Endometrial microvascular endothelial cells (primary cell): ENCODE measurements around the gene CHMP6. TPM values are rescaled to one million over a fixed set of nuclear protein-coding genes. Genes with fewer than 3 reads are reported as not detected.

Experiments
- in situ Hi-C: cut with HindIII; loops from 2 replicates; pipeline ENCODE4 v1.10.0; 2017; ENCODE audit warnings: low sequenced_read_pairs, low pct_unique_long_range_greater_than_20kb; ENCODE audit errors: inconsistent ontology term
- total RNA-seq: library from RNA; depleted of rRNA; stranded (reverse); fragments of >200 nt; gene quantifications from one replicate; pipeline ENCODE4 v1.2.3, GENCODE V29; 2015; ENCODE audit errors: inconsistent ontology term

Gene CHMP6
- total RNA-seq, 1 donor from 2014 or later, result 48.1 TPM

DNA sequence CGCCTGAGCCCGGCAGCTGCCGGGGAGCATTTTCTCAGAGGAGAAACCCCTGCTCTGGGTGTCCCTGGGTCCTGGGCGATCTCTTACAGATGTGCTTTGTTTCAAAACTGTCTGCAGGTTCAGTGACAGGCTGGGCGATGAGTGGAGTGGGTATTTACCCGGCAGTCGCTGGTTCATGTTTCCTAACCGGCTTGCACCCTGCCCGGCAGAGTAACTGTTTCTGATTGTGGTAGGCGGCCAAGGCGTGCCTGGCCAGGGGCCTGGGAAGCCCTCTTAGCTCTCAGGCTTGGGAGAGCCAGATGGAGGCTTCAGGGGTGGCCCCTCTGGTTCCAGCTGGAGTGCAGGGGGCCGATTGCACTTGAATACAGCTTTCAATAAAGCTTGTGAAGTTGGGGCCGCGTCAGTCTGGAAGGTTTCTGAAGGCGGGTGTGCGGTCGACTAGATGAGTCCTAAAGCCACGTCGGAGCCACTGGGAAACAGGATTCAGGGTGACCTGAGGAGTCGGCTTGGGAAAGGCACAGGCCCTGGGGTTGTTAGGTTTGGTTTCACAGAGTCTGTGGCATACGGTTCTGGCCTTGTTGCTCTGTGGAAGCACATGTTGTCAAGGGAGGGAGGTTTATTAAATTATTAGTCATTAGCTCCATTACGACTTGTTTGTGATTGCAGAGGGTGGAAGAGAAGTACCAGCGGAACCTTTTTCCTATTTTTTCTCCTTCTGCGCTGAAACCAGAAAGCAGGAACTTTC, 44.7 kb downstream of the CHMP6 start:
- in situ Hi-C loops, result no loop called here

DNA sequence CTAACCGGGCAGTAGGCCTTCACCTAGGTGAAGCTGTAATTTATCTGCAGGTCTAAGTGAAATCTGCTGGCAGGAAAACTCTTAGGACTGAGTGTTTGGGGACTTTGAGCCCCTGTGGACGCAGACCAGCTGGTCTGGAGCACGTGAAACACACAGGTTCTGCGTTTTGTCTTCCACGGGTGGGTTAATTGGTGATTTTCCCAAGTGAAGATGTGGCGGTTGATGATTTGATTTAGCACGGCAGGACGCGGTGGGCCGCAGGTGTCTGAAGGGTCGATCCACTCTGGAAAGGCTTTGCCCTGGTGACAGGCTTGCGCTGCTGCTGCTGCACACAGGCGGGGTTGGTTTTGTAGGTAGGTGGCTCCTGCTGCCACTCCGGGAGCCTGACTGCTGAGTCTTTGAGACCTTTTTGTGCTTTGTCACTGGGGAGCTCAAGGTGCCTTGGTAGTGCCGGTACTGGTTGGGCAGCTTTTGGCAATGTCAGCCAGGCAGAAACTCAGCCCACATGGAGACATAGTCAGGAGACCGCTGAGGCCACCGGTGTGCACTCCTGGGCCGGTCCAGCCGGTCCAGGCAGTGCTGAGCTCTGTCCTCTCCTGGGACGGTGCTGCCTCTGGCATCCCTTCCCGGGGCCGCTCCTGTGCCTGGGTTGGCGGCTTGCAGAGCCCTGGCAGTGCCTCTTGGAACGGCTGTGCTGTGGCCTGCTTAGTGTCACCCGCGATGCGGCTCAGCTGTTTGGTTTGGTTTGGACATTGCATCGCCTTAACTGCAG, 45.6 kb downstream of the CHMP6 start:
- in situ Hi-C loops, result no loop called here

DNA sequence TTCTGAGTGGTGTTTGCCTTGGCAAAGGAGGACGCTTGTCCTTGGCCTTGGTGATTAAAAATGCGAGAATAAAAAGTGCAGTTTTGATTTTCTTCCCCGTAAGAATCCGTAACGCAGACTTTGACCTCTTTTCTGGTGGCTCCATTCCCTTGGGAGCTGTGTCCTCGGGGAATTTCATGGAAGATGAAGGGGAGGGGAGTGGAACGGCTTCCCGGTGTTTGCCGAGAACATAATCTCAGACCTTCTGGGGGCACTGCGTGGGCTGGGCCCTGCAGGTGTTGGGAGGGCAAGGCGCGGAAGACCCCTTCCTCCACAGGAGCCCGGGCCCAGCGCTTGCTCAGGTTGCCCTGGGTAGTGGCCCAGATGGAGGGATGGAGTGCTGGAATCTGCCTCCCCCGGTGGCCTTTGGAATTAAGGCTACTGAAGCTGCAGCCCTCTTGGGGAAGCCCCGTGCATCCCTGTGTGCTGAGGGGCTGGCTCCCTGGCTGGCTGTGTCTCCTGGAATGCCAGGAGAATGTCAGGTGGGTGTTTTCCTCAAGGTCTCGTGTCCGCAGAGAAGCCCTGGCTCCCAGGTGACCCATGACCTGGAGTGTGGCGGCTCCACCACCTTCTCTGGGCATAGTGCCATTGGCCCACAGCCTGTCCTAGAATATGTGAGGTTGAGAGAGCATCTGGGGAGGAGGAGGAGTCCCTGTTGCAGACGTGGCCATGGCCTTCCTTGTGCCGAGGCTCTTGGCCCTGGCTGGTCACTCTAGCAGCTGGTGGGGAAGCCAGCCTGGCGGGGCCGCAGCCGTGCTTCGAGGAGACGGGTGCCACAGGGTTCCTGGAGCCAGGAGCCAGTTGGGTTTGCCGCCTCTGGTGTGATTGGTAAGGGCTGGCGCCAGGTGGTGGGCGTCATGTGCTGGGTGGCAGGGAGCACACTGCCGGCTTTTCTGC, 46.4 kb downstream of the CHMP6 start:
- in situ Hi-C loops, result no loop called here

DNA sequence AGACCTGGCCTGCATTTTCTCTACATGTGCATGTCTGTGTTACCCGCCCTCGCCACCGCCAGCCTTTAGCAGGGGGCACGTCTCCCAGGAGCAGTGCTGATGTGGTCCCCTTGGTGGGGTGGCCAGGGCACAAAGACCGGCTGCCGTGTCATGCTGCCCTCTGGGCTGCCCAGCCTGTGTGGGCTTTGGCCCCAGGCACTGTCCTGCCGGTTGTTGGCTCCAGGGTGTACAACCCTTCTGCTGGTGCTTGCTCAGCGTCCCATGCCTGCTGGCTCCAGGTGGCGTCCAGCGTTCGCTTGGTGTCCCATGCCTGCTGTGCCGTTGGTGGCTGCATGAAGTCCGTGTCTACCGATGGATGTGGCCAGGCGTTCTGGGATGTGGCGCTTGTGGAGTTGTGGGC, 47.5 kb downstream of the CHMP6 start:
- in situ Hi-C loops, result no loop called here

DNA sequence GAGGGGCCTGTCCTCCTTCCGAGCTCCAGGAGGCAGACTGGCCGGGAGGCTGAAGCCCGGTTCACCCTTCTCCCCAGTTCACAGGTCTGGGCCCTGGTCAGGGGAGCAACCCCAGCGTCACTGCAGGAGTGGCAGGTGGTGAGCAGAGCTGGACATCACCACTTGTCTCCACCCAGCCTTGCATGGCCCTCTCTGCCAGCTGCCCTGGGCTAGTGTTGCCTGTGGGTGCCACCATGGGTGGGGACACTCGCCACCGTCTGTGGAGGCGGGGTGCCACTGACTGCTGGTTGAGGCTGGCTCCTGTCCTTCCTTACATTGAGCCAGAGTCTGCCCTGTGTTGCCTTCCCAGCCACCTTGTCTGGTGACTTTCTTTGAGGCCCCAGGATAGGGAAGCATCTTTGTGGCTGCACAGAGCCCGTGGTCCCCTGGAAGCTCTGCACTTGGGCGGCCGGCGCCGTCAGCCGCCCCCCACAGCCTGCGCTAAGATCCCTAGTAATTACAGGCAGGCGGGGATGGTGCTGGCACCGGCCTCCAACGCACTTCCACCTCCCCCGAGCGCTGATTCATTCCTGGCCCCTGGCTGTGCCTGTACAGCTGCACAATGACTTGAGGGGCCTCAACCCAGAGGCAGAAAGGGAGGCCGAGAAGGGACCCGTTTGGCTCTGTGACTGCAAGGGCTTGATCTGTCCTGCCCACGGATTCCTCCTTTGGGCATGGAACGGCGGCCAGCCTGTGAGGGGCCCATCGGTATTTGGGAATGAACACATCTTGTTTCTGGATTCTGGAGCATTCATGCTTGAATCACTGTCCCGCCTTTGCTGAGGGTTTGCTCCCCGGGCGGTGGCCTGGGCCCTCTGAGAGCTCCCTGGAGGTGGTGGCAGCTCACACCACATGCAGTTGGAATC, 48.5 kb downstream of the CHMP6 start:
- in situ Hi-C loops, result no loop called here

DNA sequence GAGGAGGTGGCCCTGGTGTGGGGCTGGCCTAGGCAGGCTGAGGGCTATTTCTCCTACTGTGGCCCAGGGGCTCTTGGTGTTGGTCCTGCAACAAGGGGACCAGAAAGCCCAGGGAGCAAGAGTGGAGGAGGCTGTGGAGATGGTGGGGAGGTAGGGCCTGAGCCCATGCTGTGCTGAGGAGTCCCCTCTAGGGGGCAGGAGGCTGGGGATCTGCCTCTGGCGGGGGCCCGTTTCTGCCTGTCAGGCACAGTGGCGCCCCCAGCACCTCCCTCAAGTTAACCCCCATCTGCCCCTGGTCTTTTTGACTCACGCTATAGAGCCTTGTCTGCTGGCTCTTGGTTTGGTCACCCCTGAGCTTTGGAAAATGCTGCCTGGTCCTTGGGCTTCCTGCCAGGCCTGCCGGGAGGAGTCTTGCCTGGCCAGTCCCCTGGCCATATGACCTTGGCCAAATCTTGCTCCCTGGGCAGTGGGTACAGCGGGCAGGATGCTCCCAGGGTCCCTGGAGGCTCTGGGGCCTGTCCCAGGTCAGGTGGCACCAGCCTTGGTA, 49.2 kb downstream of the CHMP6 start:
- in situ Hi-C loops, result no loop called here

DNA sequence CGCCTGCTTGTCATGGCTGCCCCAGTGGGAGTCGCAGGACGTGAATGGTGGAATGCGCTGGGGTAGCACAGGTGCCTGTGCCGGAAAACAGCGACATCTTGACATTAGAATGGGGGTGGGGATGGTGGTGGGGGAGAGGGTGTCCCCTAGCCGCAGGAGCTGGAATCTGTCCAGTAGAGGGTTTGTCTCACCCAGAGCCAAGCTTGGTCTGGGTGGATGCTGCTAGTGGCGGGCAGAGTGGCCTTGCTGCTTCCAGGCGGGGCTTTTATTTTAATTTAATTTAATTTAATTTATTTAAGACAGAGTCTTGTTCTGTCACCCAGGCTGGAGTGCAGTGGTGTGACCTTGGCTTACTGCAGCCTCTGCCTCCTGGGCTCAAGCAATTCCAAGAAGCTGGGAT, 51.0 kb downstream of the CHMP6 start:
- in situ Hi-C loops, result no loop called here

DNA sequence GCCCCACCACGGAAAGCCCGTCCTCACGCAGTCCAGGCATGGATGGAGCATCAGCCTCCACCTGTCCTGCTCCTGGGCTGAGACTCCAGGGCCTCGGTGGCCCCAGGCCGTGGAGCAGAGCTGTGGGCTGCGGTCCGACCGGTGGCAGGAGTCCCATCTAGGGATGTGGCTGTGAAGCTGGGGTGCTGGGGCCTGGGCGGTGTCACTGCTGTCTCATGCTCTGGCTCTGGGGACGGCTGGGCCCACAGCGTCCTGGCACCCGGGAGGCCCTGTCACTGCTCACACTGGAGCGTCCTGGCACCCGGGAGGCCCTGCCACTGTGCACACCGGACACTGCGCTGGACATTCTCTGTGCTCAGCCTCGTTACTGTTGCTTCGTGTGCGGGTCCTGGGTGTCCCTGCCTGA, 51.7 kb downstream of the CHMP6 start:
- in situ Hi-C loops, result no loop called here

DNA sequence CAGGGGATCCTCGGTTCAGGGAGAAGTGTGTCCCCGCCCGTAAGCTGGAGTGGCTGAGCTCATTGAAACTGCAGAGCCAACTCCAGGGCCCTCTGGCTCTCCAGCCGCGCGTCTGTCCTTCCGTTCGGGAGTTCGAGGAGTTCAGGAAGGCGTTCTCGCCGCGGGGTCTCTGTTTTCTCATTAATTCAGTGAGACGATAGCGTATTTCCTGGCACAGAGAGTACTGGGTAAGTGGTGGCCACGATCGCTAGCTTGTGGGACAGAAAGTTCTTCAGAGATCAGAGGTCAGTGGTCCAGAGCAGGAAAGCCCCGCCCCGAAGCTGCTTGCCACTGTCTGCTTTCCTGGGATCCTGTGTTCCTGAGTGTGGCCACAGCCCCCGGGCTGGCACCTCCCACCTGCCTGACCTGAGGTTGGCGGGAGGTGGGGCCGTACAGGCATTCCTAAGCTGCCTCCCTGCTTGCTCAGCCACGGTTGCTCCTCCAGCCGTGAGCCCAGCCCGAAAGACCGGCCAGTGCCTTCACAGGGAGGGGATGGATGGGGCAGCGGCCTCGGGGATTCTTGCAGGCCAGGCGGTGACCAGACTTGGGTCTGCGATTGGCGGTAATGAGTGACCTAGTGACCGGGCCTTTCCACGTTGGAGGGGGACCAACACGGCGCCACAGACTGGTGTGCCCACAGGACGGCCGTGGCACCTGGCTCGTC, 52.2 kb downstream of the CHMP6 start:
- in situ Hi-C loops, result no loop called here

DNA sequence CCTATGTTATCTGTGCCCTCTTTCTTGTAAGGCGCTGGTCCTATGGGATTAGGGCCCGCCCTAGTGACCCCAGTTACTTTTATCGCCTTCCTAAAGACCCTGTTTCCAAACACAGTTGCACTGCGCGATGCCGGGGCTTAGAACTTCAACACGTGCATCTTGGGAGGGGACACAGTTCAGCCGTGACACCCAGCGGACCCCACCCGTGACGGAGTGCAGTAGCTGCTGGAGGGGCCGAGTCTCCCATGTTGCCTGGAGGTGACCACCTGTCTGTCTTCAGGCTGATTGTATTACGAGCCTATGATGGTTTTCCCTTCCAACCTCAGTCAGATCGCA, 52.8 kb downstream of the CHMP6 start:
- in situ Hi-C loops, result no loop called here

DNA sequence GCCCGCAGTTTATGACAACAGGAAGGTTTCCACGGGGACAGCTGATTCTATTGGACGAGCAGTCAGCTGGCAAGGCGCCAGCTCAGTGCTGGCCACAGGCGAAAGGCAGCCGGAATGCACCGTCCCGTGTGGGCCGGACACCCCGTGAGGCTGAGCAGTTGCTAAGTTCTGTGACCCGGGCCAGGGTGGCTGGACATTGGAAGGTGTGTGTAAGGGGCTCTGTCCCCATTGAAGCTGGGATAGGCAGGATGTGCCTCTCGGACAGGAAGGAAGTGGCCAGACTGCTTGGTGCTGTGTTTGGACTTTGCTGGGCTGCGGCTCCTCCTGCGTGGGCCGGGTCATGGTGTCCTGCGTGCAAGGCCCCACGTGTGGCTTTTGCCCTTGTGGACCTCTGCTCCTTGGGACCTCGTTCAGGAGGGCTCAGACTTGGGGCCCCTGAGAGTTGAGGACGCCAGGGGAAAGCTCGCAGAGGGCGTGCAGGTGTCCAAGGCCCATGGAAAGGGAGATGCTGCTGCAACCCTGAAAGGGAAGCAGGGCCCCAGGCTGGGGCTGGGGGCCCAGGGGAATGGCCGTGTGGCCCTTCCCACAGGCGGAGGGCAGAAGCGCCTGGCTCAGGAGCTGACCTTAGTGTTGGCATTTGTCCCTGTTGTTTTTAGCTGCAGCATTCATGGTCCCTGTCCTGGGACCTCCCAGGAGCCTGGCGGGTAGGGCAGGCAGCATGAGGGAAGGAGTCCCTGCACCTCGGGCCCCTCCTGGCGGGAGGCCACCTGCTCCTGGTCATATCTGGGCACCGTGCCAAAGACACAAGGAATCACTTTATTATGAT, 53.3 kb downstream of the CHMP6 start:
- in situ Hi-C loops, result no loop called here

DNA sequence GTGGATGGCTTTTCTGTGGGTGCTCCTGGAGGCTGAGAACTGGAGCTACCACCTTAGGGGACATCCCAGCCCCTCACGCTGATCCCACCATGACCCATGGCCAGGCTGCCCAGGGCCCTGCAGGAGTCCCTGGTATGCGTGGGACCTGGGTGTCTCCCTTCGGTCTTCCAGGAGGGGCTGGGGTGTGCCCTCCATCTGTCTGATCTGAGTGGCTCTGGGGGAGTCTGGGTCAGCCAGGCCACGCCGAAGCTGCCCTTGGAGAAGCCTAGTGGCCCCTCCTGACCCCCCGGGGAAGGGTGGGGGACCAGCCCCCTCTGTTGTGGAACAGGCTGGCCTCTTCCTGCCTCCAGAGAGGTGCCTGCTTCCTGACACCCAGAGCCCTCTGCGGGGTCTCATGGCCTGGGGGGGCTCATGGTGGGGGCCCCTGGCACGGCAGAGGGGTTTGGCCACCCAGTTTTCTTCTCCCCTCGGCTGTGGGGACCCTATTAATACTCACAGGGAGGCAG, 54.0 kb downstream of the CHMP6 start:
- in situ Hi-C loops, result no loop called here

DNA sequence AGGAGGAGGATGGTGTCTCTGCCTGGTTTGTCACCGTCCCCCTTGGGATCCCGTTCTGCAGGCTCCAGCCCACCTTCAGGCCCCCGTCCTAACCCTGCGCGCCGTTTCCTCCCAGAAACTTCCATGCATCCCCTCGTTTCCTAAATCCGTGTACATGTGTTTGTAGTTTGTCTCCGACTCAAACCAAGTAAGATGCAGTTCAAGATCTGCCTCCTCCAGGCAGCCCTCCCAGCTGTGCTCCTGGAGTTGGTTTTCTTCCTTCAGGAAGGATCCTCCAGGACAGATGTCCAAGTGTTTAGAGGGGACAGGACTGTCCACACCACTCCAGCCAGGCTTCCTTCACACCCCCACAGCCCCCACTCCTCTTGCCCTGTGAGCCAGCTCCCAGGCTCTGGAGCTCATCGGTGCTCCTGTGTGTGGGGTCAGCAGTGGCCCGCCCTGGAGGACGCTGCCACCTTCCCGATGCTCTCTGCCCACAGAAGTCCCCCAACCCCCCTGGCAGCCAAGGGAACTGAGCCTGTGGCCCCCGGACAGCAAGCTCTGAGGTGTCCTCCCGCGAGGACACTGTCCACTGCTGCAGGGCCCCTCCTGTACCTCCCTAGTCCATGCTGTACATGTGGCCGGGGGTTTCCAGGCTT, 54.6 kb downstream of the CHMP6 start:
- in situ Hi-C loops, result no loop called here

DNA sequence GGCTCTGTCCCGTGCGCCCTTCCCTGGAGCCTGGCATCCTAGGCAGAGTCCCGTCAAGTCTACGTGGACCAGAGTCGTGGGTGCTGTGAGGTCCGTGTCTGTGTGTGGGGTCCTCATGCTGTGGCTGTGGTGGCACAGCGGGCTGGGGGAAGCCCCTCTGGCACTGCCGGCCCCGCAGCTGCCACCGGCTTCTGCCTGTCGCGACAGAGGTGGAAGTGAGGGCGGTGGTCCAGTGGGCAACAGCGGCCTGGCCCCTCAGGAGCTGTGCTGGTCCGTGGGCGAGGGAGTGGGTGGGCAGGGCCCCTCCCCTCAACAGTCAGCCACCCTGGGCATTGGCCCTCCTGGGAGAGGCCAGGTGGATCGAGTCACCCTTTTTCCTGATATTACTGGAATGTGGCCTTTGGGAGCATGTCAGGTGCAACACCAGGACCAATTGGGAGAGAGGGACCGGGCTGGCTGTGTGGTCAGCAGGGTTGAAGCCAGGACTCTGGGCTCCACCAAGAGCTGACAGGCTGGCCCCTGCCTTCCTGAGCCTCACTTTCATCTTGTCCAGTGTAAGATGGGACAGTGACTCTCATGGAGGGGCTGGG, 55.2 kb downstream of the CHMP6 start:
- in situ Hi-C loops, result no loop called here

DNA sequence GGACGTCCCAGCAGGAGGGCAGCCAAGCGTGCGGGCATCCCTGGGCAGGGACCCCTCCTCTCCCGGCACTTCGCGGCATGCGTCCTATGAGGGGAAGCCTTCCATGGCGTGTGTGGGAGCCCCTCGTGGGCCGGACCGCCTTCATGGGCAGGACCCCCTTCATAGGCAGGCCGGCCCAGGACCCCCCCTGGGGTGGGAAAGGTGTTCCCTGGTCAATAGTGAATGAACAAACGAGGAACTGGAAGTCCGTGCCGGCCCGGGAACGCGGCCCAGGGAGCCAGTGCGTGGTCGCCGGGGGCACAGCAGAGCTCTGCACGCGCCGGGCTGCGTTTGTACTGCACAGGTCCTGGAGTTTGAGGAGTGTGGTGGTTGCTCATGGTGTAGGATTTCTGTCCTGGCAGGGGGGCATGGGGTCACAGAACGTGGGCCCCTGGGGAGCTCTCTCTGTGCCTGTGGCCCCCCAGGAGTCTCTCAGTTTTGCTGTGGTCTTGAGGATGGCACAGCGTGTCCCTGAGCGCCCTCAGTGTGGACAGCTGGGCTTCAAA, 57.3 kb downstream of the CHMP6 start:
- in situ Hi-C loops, result no loop called here
